AG04450 (cell line): ENCODE data around the gene CSTPP1. TPM values are rescaled to one million over a fixed set of nuclear protein-coding genes. Genes with fewer than 3 reads are reported as not detected.

Experiments used
- CTCF ChIA-PET: fragments of 300-600, 350-600 bp; formaldehyde crosslinking; extraction: SDS; loops from one replicate; lab custom pipeline; 2022; ENCODE audit warnings: antibody characterized with exemption, inconsistent platforms; lab: Charles Lee
- POLR2A ChIA-PET: fragments of 350-600 bp; formaldehyde crosslinking; extraction: SDS; loops from one replicate; lab custom pipeline; 2021; ENCODE audit warnings: antibody characterized with exemption, inconsistent platforms; lab: Yijun Ruan, JAX
- DNase-seq: peaks from one replicate; pipeline ENCODE4 v3.0.0-alpha.2; 2011; ENCODE audit warnings: low read depth, low spot score
- H3K27ac ChIP-seq: one replicate; pipeline ENCODE4 v1.5.1; 2012; ENCODE audit warnings: low read depth, low read length, control low read depth
- H3K27me3 ChIP-seq: one replicate; pipeline ENCODE4 v1.6.0; 2012; ENCODE audit warnings: low read length; ENCODE audit not compliant: control insufficient read depth, insufficient read depth
- H3K4me3 ChIP-seq: 2 replicates; pipeline ENCODE4 v1.5.1; 2011; ENCODE audit warnings: mild to moderate bottlenecking, low read depth, low read length, control low read depth
- H3K9me3 ChIP-seq: 2 replicates; pipeline ENCODE4 v1.5.1; 2012; ENCODE audit warnings: low read length; ENCODE audit not compliant: control insufficient read depth, insufficient read depth
- polyA plus RNA-seq: library from polyadenylated mRNA; depleted of rRNA; stranded (reverse); fragments of >200 nt; gene quantifications from 2 replicates; pipeline ENCODE4 v1.2.3, GENCODE V29; 2011
- TF ChIP-seq, protein P1 (sequence below): IDR thresholded peaks from 2 replicates; pipeline ENCODE4 v1.5.1; 2011; ENCODE audit warnings: low read depth, low read length, control low read depth, inconsistent platforms

CSTPP1 gene
- polyA plus RNA-seq, 1 experiment, result 30.2 TPM

- Histone ChIP-seq H3K27ac (no peak overlapping the region), H3K9me3 (no peaks in the 10 kb centered on the region), H3K4me3 (no peak overlapping the region), H3K27me3 (no peaks in the 10 kb centered on the region)
- ChIA-PET CTCF (interaction anchor here (1.4 kb wide), 1 partner anchor 48 kb away, joined by 3 read pairs; no protein-coding TSS in a partner anchor), POLR2A (no interaction called here)
- TF ChIP-seq, protein P1, sequence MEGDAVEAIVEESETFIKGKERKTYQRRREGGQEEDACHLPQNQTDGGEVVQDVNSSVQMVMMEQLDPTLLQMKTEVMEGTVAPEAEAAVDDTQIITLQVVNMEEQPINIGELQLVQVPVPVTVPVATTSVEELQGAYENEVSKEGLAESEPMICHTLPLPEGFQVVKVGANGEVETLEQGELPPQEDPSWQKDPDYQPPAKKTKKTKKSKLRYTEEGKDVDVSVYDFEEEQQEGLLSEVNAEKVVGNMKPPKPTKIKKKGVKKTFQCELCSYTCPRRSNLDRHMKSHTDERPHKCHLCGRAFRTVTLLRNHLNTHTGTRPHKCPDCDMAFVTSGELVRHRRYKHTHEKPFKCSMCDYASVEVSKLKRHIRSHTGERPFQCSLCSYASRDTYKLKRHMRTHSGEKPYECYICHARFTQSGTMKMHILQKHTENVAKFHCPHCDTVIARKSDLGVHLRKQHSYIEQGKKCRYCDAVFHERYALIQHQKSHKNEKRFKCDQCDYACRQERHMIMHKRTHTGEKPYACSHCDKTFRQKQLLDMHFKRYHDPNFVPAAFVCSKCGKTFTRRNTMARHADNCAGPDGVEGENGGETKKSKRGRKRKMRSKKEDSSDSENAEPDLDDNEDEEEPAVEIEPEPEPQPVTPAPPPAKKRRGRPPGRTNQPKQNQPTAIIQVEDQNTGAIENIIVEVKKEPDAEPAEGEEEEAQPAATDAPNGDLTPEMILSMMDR, result no peak
- DNase-seq, result no peak
These were observed 167.8 kb downstream of the CSTPP1 start for GRCh38 chr11:47104261-47104950.

DNA sequence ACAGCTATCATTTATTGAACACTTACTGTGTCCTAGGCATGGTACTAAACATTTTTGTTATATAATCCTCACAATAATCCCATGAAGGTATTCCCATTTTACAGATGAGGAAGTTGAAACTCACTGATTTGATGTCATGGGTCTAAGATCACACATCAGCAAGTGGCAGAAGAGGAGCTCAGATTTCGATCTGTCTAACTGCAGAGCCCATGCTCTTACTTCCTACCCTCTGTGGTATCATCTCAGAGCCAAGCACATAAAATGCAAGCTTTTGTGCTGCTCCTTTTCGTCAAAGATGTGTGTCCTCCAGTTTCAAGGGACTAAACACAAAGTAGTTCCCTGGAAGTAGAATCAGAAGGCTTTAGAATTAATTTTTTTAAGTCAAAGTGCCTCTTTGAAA lies 169.0 kb downstream of the CSTPP1 start:
- CTCF ChIA-PET, result interaction anchor here (0.6 kb wide), 1 partner anchor 33 kb away, joined by 3 read pairs; no protein-coding TSS in a partner anchor
- Histone ChIP-seq H3K9me3 (no peaks in the 10 kb centered on the region), H3K27ac (no peak overlapping the region), H3K4me3 (no peak overlapping the region), H3K27me3 (no peaks in the 10 kb centered on the region)
- POLR2A ChIA-PET, result no interaction called here
- no peak for DNase-seq
- TF ChIP-seq, protein P1, result no peak

- H3K27me3 ChIP-seq, result no peaks in the 10 kb centered on the region
- TF ChIP-seq, protein P1, result no peak
- ChIA-PET POLR2A (interaction anchor here (0.6 kb wide), 1 partner anchor 102 kb away, joined by 3 read pairs; no protein-coding TSS in a partner anchor), CTCF (no interaction called here)
- H3K9me3 ChIP-seq, result no peaks in the 10 kb centered on the region
- no peak overlapping the region for H3K4me3 ChIP-seq
- no peak for DNase-seq
- H3K27ac ChIP-seq, result no peak overlapping the region
These were observed 169.4 kb downstream of the CSTPP1 start for GRCh38 chr11:47105974-47106373.

- Histone ChIP-seq H3K27me3 (no peaks in the 10 kb centered on the region), H3K4me3 (no peak overlapping the region), H3K27ac (no peak overlapping the region), H3K9me3 (no peaks in the 10 kb centered on the region)
- DNase-seq, result no peak
- ChIA-PET POLR2A (interaction anchor here (0.6 kb wide), 1 partner anchor 103 kb away, joined by 3 read pairs; no protein-coding TSS in a partner anchor), CTCF (no interaction called here)
- TF ChIP-seq, protein P1, result no peak
These were observed 170.3 kb downstream of the CSTPP1 start for GRCh38 chr11:47106798-47107411.

- no peaks in the 10 kb centered on the region for H3K9me3 ChIP-seq
- H3K27ac ChIP-seq, result no peak overlapping the region
- ChIA-PET POLR2A (interaction anchor here (0.7 kb wide), 1 partner anchor 38 kb away, joined by 9 read pairs; no protein-coding TSS in a partner anchor), CTCF (no interaction called here)
- H3K4me3 ChIP-seq, result no peak overlapping the region
- no peak for DNase-seq
- no peaks in the 10 kb centered on the region for H3K27me3 ChIP-seq
- TF ChIP-seq, protein P1, result no peak
These were observed 171.2 kb downstream of the CSTPP1 start for GRCh38 chr11:47107744-47108143.
